Measurements from ENCODE around the gene CC2D2B.

Gene CC2D2B, protein sequence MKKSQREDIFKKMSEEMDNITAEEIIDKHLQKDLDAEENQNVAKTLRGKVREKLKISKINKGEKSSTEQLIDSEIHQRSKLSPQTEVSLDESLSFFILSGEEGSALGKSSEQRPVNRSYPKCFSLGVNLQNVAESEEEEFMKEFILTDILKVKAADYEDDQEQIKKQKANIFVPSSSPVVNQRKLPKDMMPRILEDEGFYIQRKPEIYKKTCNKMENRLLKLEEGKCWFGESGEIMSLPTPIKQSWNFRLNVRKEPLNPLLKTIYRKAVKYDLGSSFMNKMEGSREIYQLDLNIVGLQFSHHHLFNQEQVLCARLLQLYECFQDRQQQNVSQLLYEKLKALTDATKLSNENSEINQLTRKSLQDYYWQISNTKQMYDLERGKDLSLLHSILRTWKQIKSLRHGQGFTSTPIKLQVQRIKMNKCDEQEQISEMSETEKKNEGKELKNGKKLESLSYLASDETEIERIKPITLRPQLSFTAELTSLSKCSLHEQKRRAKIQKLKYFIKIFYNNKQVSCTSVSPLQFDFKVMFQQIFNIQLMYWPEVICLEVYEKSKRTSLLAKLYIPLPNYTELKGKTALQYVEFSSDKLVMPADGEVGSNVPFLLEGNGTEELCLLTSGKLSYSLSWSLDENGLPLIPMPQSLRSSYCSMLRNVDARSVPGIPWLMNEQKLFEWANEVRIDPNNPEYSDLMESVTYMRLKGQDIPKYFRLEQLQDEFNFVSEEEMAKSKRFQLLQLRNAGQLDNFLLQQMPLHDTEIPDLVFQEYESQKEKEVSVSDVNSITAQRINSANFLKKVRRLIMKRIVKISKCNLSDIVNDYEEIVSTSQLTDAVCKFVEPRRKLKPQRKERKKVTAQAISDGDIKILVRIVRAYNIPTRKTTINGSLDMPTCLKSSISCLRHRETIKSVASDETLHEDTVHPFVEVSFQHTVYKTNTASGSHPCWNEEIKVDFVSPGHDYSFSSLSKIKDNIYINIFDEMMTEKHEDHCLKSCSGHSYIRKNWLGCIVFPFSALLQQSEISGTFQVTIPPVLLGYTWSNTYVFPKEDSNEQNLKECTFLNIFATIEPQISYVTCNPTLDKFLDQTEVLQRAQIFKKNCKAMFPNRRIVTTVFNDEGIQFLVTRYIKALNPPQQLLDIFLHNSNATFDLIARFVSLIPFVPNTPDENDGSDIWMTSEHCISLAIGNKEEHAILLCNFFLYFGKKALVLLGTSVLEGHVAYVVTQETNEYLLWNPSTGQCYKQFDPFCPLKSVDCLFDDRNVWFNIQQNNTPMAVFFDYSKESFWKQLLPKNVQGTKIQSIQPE (N-terminal part only)

DNA sequence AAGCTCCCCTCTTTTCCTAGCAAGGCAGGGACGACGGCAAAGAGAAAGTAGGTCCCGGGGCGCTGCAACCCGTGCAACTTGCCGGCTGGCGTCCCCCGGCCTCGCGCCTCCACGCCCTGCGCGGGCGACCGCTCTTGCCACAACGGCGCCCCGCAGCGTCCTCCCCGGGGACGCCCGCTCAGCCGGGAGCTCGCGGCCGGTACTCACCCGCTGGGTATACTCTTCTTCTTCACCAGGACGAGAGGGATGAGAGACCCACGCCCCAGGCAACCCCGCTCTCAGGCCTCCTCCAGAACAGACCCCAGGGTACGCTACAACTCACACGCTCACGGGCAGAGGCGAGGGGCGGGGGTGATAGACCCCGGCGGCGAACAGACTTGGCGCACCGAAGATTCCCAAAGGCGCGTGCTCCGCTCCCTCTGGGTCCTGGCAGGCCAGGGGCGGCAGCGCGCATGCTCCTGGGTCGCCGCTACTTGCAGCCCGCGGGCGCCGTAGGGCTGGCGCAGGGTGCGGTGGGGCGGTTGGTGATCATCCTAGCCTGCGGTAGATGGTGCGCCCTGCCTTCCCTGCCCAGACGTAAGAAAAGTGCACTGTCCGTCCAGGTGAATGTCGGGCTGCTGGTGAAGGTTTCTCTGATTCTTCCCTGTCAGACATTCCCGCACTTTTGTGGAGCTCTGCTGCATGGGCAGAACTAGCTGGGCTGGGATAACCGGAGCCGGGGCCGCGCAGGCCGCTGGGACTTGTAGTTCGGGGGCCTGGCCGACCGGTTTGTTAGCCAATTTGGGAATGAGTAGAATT, at the start of gene CC2D2B:
TSS of gene CC2D2B (plus strand) at position 520 of the 798 bp plus-strand sequence. CDS start 3,349 bp downstream, outside the sequence.
- peak within 1 kb of the TSS; percentile 74 to 90 for H3K27ac ChIP-seq
- peak within 1 kb of the TSS; percentile 87 for H3K4me3 ChIP-seq
- TF ChIP-seq, protein P1, sequence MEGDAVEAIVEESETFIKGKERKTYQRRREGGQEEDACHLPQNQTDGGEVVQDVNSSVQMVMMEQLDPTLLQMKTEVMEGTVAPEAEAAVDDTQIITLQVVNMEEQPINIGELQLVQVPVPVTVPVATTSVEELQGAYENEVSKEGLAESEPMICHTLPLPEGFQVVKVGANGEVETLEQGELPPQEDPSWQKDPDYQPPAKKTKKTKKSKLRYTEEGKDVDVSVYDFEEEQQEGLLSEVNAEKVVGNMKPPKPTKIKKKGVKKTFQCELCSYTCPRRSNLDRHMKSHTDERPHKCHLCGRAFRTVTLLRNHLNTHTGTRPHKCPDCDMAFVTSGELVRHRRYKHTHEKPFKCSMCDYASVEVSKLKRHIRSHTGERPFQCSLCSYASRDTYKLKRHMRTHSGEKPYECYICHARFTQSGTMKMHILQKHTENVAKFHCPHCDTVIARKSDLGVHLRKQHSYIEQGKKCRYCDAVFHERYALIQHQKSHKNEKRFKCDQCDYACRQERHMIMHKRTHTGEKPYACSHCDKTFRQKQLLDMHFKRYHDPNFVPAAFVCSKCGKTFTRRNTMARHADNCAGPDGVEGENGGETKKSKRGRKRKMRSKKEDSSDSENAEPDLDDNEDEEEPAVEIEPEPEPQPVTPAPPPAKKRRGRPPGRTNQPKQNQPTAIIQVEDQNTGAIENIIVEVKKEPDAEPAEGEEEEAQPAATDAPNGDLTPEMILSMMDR (IDR thresholded peaks at IDR 0.05) = no peak
- peak; percentile 90 for DNase-seq (ENCODE audit: low spot score)

DNA sequence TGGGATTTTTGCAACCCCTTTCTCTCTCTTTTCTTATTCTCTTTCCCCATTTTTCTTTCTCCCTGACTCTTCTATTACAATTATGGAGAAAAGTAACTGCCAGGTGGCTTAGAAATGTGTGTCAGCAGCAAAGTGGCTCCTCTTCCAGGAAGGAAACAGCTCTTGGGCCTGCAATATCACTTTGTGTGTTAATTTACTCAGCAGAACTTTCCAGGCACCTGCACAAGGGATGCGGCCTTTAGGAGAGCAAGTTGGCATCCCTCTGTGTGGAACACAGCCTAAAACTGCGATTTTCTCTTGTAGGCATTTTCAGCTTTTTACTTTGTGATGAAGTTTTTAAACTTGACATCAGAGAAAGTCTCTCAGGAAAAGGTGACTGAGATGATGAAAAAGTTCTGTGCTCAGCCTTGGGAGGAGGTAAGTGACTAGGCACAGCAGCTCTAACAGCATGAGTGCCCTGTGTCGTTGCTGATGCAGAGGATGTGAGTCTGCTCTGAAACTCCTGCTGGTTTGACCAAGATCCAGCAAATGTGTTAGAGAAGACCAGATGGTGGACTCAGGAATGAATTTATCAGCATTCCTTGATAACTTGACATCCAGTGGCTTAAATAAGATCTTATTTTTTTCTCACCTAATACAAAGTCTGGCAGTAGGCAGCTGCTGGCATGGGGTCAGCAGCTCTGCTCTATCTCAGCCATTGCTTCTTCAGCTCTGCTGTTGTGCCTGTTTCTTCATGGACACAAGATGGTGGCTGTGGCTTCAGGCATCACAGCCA, 47.4 kb upstream of the CC2D2B start:
- Histone ChIP-seq H3K4me3 (no peak overlapping the region), H3K27ac (no peak overlapping the region)
- DNase-seq (ENCODE audit: low spot score) = no peak
- TF ChIP-seq, protein P1 (IDR thresholded peaks at IDR 0.05) = no peak

DNA sequence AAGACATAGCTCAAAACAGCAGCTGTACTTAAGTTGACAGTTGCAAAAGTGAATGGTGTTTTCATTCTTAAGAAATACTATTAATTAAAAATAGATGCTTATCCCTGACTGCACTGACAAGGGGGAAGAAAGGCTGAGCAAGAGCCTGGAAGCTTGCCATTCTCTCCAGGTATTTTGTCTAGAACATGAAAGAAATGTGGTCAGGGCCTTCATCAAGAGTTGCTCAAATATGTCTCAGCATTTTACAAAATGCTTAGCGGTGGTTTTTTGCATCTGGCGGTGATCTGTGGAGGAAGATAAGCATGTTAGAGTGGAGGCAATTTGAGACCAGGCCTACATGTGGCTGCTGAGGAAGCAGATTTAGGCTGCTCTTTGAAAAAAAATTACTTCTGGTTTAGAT, 46.4 kb upstream of the CC2D2B start:
- no peak overlapping the region for H3K4me3 ChIP-seq
- no peak for DNase-seq (ENCODE audit: low spot score)
- TF ChIP-seq, protein P1 (IDR thresholded peaks at IDR 0.05) = no peak
- H3K27ac ChIP-seq = no peak overlapping the region

DNA sequence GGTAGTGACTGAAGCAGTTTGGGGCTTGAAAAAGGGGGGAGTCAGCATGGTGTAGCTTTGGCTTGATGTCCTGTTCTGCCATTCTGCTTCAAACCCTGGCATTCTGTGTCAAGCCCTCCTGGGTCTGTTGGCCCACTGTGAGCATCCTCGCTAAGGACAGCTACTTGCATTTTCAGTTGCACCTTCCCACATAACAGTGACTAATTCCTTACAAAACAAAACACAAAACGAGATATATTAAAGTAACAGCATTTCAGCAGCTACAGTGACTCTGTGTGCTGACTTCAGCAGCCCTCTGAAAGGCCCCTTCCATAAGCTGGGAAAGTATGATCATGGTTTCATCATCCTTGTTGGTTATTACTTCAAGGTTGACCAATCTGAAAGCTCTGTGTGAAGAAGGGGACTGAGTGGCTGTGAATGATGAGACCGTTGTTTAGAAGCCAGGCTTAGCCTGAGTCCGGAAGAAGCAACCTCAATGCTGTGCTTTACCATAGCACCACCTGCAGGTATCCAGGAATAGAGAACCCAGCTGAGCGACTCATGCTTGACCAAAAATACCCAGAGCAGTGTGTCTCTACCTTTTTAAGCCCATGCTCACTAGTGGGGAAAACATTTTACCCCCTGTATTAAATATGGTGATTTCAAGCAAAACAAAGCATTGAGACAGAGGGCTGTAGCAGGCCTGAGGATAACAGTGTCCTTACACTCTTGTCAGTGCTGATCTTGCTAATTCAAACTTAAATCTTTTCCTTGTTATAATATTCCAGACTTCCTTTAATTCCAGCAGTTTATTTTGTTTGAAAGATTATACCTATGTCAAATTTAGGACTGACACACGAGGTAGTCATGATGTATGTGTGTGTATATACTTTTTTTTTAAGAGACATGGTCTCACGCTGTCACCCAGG, 42.6 kb upstream of the CC2D2B start:
- TF ChIP-seq, protein P1 (IDR thresholded peaks at IDR 0.05) = peak; percentile 38
- H3K4me3 ChIP-seq = no peak overlapping the region
- no peak for DNase-seq (ENCODE audit: low spot score)
- peak overlapping the region in 1 of 2 donors; percentile 67 for H3K27ac ChIP-seq

DNA sequence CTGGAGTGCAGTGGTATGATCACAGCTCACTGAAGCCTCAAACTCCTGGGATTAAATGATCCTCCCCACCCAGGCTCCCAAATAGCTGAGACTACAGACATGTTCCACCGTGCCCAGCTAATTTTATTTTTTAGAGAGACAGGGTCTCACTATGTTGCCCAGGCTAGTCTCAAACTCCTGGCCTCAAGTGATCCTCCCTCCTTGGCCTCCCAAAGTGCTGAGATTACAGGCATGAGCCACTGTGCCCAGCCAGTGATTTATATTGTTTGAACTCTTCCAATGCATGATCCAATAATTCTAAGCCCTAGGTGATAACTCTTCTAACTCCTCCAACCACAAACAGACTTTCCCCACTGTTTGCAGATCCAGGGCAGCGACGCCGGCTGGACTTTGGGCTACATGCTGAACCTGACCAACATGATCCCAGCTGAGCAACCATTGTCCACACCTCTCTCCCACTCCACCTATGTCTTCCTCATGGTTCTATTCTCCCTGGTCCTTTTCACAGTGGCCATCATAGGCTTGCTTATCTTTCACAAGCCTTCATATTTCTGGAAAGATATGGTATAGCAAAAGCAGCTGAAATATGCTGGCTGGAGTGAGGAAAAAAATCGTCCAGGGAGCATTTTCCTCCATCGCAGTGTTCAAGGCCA, 41.8 kb upstream of the CC2D2B start:
- TF ChIP-seq, protein P1 (IDR thresholded peaks at IDR 0.05) = no peak
- no peak overlapping the region for H3K4me3 ChIP-seq
- no peak for DNase-seq (ENCODE audit: low spot score)
- H3K27ac ChIP-seq = no peak overlapping the region
